CD14-positive monocyte (primary cell): ENCODE data around the gene LTBP1. TPM values are rescaled to one million over a fixed set of nuclear protein-coding genes. Genes with fewer than 3 reads are reported as not detected.

Source experiments
- DNase-seq, 3 donors: peaks; one replicate each; pipeline ENCODE4 v3.0.0-alpha.2; 2011 to 2022
- H2AFZ ChIP-seq: 2 replicates; pipeline ENCODE4 v1.6.0; 2012; ENCODE audit warnings: mild to moderate bottlenecking, low read depth, low read length, inconsistent platforms; ENCODE audit not compliant: insufficient read depth, poor library complexity, severe bottlenecking
- H3K27ac ChIP-seq, 2 donors: 1 replicate in 1 of 2; 2 replicates in 1 of 2; pipeline ENCODE4 v1.5.1; 2012 to 2013; ENCODE audit warnings: low read length in 2 of 2, control low read depth in 1 of 2, inconsistent platforms in 1 of 2, low read depth in 1 of 2, mild to moderate bottlenecking in 1 of 2
- H3K27me3 ChIP-seq, 2 donors: one replicate each; pipeline versions ENCODE4 v1.6.0 to v1.6.1; 2011 to 2013; ENCODE audit warnings: low read length in 2 of 2; ENCODE audit not compliant: control insufficient read depth in 2 of 2, insufficient read depth in 2 of 2
- H3K36me3 ChIP-seq, 2 donors: replicated peaks in 1 of 2; 1 replicate in 1 of 2; 2 replicates in 1 of 2; pipeline versions ENCODE4 v1.5.1 to v1.6.1; 2012 to 2013; ENCODE audit warnings: low read length in 2 of 2, control low read depth in 1 of 2, inconsistent platforms in 1 of 2, mild to moderate bottlenecking in 1 of 2; ENCODE audit not compliant: insufficient read depth in 2 of 2, control insufficient read depth in 1 of 2
- H3K4me1 ChIP-seq, 2 donors: 1 replicate in 1 of 2; 2 replicates in 1 of 2; pipeline versions ENCODE4 v1.5.1 to v1.6.1; 2012 to 2013; ENCODE audit warnings: low read length in 2 of 2, control low read depth in 1 of 2, inconsistent platforms in 1 of 2, mild to moderate bottlenecking in 1 of 2, moderate library complexity in 1 of 2; ENCODE audit not compliant: insufficient read depth in 2 of 2, control insufficient read depth in 1 of 2
- H3K4me2 ChIP-seq: replicated peaks from 2 replicates; pipeline ENCODE3; 2012; ENCODE audit warnings: low read length, moderate library complexity, mild to moderate bottlenecking; ENCODE audit not compliant: poor library complexity, severe bottlenecking; ENCODE audit errors: extremely low read depth
- H3K4me3 ChIP-seq, 3 experiments: fragments of 200-600 bp in 1 of 3; sonication (generic) in 1 of 3; replicated peaks in 1 of 3; 1 replicate in 2 of 3; 2 replicates in 1 of 3; pipeline ENCODE4 v1.5.1; 2011 to 2013; ENCODE audit warnings: low read length in 3 of 3, mild to moderate bottlenecking in 3 of 3, control low read depth in 2 of 3, low read depth in 2 of 3, inconsistent platforms in 1 of 3, moderate library complexity in 1 of 3
- H3K79me2 ChIP-seq: 2 replicates; pipeline ENCODE4 v1.6.0; 2012; ENCODE audit warnings: mild to moderate bottlenecking, control low read depth, inconsistent platforms, low read length, moderate library complexity; ENCODE audit not compliant: insufficient read depth
- H3K9ac ChIP-seq: 2 replicates; pipeline ENCODE4 v1.6.0; 2017; ENCODE audit warnings: low read length, mild to moderate bottlenecking; ENCODE audit not compliant: insufficient read depth, poor library complexity, severe bottlenecking
- H3K9me3 ChIP-seq, 2 donors: replicated peaks in 1 of 2; 1 replicate in 1 of 2; 2 replicates in 1 of 2; pipeline versions ENCODE4 v1.5.1 to v1.6.1; 2012 to 2013; ENCODE audit warnings: low read length in 2 of 2, control low read depth in 1 of 2; ENCODE audit not compliant: control insufficient read depth in 1 of 2, insufficient read depth in 1 of 2
- H4K20me1 ChIP-seq: 2 replicates; pipeline ENCODE4 v1.6.0; 2012; ENCODE audit warnings: mild to moderate bottlenecking, low read length, control low read depth, moderate library complexity; ENCODE audit not compliant: insufficient read depth
- H3K27ac Mint-ChIP-seq, 7 donors: one replicate each; pipeline ENCODE4 v1.8.0; 2020; ENCODE audit warnings: mild to moderate bottlenecking in 7 of 7, mixed read lengths in 7 of 7, moderate library complexity in 6 of 7, inconsistent platforms in 2 of 7
- H3K27me3 Mint-ChIP-seq, 3 donors: one replicate each; pipeline ENCODE4 v1.8.0; 2021 to 2022; ENCODE audit warnings: low read depth in 3 of 3, mild to moderate bottlenecking in 3 of 3, mixed read lengths in 3 of 3, moderate library complexity in 3 of 3, inconsistent platforms in 1 of 3
- H3K36me3 Mint-ChIP-seq, 2 donors: one replicate each; pipeline ENCODE4 v1.8.0; 2020; ENCODE audit warnings: mixed read lengths in 2 of 2, inconsistent platforms in 1 of 2, mild to moderate bottlenecking in 1 of 2
- H3K4me1 Mint-ChIP-seq: one replicate; pipeline ENCODE4 v1.8.0; 2020; ENCODE audit warnings: mild to moderate bottlenecking, mixed read lengths
- H3K4me3 Mint-ChIP-seq, 2 donors: one replicate each; pipeline ENCODE4 v1.8.0; 2020; ENCODE audit warnings: mild to moderate bottlenecking in 2 of 2, mixed read lengths in 2 of 2, moderate library complexity in 1 of 2
- H3K9me3 Mint-ChIP-seq, 7 donors: one replicate each; pipeline ENCODE4 v1.8.0; 2020 to 2022; ENCODE audit warnings: mixed read lengths in 7 of 7, mild to moderate bottlenecking in 6 of 7, moderate library complexity in 6 of 7, inconsistent platforms in 2 of 7
- WGBS: methylation state at CpG from one replicate; pipeline ENCODE4 v1.1.5; 2013; ENCODE audit warnings: missing lambda C conversion rate; ENCODE audit not compliant: insufficient coverage; 5-methylcytosine and 5-hydroxymethylcytosine counted together
- intact Hi-C, 2 donors: fragments of 100-400 bp; cut with micrococcal nuclease; formaldehyde crosslinking; loops; one replicate each; pipeline versions ENCODE4 v1.15.0 to v1.15.1; 2023
- polyA plus RNA-seq, 3 donors: library from polyadenylated mRNA; depleted of rRNA in 1 of 3; unstranded in 2 of 3; stranded (reverse) in 1 of 3; fragments of 300-500 nt in 2 of 3; fragments of >200 nt in 1 of 3; fragmentation: Illumina TruSeq in 2 of 3; gene quantifications; 1 replicate in 2 of 3; 2 replicates in 1 of 3; pipeline ENCODE4 v1.2.3, GENCODE V29; 2012 to 2021
- TF ChIP-seq, protein P1 (sequence below): fragments of 200-600 bp; IDR thresholded peaks from one replicate; pipeline ENCODE4 v1.8.0; 2022; ENCODE audit warnings: antibody characterized with exemption, mild to moderate bottlenecking

The LTBP1 gene
- polyA plus RNA-seq, 3 donors, result 0.18 to 0.24 TPM; not detected in 1

DNA sequence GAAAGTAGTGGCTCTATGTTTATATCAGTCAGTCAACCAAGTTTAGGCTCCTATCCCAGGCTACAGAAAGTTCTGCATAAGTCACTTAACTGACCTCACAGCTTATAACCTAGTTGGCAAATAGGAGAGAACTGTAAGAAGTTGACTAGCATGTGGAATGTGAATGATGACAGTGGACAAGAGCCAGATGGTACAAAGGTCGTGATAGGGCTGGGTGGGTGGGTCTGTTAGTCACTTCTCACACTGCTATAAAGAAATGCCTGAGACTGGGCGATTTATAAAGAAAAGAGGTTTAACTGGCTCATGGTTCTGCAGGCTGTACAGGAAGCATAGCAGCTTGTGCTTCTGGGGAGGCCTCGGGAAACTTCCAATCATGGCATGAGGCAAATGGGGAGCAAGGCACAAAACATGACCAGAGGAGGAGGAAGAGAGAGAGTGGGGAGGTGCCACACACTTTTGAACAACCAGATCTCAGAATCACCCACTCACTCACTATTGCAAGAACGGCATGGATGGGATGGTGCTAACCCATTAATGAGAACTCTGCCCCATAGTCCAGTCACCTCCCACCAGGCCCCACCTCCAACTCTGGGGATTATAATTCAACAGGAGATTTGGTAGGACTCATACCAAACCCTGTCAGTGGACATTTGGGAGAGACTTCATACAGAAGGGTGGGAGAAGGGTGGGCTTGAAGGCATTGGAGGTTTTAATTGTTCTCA, 68.8 kb downstream of the LTBP1 start:
- Mint-ChIP-seq H3K36me3 (no peaks in the 10 kb centered on the region), H3K27me3 (peaks cover 0 to 2% (median 0%) of the 10 kb centered on the region in 3 donors)
- no peak overlapping the region for H3K9ac ChIP-seq

DNA sequence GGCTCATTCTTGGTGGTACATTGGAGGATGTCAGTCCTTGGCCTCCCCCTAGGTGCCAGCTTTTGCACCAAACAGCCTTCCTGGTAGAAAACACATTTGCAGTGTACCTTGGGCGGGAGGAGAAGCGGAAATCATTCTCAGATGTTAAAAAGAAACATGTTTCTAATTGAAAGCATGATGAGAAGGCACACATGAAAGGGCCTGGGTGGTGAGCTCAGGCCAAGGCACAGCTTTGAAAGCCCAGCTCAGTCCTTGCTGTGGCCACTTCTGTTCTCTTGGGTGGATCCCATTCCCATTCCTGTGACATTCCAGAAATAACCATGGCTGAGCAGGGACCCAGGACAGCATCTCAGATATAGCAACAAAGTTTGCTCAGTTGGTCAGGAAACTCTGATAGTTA, 71.5 kb downstream of the LTBP1 start:
- TF ChIP-seq, protein P1, sequence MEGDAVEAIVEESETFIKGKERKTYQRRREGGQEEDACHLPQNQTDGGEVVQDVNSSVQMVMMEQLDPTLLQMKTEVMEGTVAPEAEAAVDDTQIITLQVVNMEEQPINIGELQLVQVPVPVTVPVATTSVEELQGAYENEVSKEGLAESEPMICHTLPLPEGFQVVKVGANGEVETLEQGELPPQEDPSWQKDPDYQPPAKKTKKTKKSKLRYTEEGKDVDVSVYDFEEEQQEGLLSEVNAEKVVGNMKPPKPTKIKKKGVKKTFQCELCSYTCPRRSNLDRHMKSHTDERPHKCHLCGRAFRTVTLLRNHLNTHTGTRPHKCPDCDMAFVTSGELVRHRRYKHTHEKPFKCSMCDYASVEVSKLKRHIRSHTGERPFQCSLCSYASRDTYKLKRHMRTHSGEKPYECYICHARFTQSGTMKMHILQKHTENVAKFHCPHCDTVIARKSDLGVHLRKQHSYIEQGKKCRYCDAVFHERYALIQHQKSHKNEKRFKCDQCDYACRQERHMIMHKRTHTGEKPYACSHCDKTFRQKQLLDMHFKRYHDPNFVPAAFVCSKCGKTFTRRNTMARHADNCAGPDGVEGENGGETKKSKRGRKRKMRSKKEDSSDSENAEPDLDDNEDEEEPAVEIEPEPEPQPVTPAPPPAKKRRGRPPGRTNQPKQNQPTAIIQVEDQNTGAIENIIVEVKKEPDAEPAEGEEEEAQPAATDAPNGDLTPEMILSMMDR, result no peak
- no peaks in the 10 kb centered on the region for H3K9me3 ChIP-seq
- no peaks in the 10 kb centered on the region for H4K20me1 ChIP-seq
- no peak for DNase-seq
- H3K4me2 ChIP-seq, result no peak overlapping the region
- H3K4me1 Mint-ChIP-seq, result no peaks in the 10 kb centered on the region
- H3K9me3 Mint-ChIP-seq, result peaks cover 0 to 2% (median 0%) of the 10 kb centered on the region in 7 donors
- no peak overlapping the region for H3K4me3 Mint-ChIP-seq
- no peak overlapping the region for H2AFZ ChIP-seq
- H3K9ac ChIP-seq, result no peak overlapping the region
- 92% methylated on average over 2 of the region's 2 CpGs for WGBS
- H3K27me3 ChIP-seq, result no peaks in the 10 kb centered on the region
- H3K27ac ChIP-seq, result no peak overlapping the region
- no peaks in the 10 kb centered on the region for H3K79me2 ChIP-seq
- intact Hi-C loops, result no loop called here
- no peaks in the 10 kb centered on the region for H3K36me3 ChIP-seq
- H3K27ac Mint-ChIP-seq, result no peak overlapping the region
- H3K27me3 Mint-ChIP-seq, result peaks cover 2 to 3% (median 3%) of the 10 kb centered on the region in 3 donors
- H3K4me3 ChIP-seq, result no peak overlapping the region
- H3K36me3 Mint-ChIP-seq, result no peaks in the 10 kb centered on the region
- no peaks in the 10 kb centered on the region for H3K4me1 ChIP-seq

More for the DNA sequence above, 68.8 kb downstream of the LTBP1 start:
- no peak for DNase-seq
- Histone ChIP-seq H3K4me2 (no peak overlapping the region), H3K27me3 (no peaks in the 10 kb centered on the region), H3K4me3 (no peak overlapping the region), H4K20me1 (no peaks in the 10 kb centered on the region), H3K4me1 (no peaks in the 10 kb centered on the region), H3K27ac (no peak overlapping the region), H3K9me3 (no peaks in the 10 kb centered on the region), H3K36me3 (no peaks in the 10 kb centered on the region), H2AFZ (no peak overlapping the region), H3K79me2 (no peaks in the 10 kb centered on the region)
- TF ChIP-seq, protein P1, result no peak
- Mint-ChIP-seq H3K4me3 (no peak overlapping the region), H3K4me1 (no peaks in the 10 kb centered on the region), H3K27ac (no peak overlapping the region), H3K9me3 (peaks cover 0 to 3% (median 0%) of the 10 kb centered on the region in 7 donors)
- 95% methylated on average over 2 of the region's 4 CpGs for WGBS
- intact Hi-C loops, result no loop called here
